ENCODE data around the gene CILP.

- TF ChIP-seq SUZ12 (IDR thresholded peaks at IDR 0.05; ENCODE audit: extremely low read depth, insufficient read depth, insufficient read length) (no peak), YY1 (IDR thresholded peaks at IDR 0.05; ENCODE audit: insufficient read depth, insufficient read length) (no peak), ZNF274 (IDR thresholded peaks at IDR 0.05; ENCODE audit: low read depth, low read length) (no peak)
These were observed 44.3 kb upstream of the CILP start for GRCh38 chr15:65255486-65256140.

All from NT2/D1 (cell line).